GM18511 (cell line): Measurements from ENCODE around the gene COL11A1.
"Not testable (repeated sequence)": the region's sequence is repeated elsewhere in the genome, so short reads cannot be mapped to it uniquely, and the experiment has no call there.

ENCODE experiments used
- ATAC-seq: cut with Tn5 transposase; IDR thresholded peaks from one replicate; pipeline ENCODE4 v1.9.1; 2021; ENCODE audit warnings: mild to moderate bottlenecking, moderate library complexity; ENCODE audit not compliant: unreplicated experiment

Gene COL11A1

DNA sequence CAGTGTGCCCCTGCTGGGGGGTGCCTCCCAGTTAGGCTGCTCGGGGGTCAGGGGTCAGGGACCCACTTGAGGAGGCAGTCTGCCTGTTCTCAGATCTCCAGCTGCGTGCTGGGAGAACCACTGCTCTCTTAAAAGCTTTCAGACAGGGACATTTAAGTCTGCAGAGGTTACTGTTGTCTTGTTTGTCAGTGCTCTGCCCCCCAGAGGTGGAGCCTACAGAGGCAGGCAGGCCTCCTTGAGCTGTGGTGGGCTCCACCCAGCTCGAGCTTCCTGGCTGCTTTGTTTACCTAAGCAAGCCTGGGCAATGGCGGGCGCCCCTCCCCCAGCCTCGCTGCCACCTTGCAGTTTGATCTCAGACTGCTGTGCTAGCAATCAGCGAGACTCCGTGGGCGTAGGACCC, 175.0 kb downstream of the COL11A1 start:
- not testable (repeated sequence) for ATAC-seq

DNA sequence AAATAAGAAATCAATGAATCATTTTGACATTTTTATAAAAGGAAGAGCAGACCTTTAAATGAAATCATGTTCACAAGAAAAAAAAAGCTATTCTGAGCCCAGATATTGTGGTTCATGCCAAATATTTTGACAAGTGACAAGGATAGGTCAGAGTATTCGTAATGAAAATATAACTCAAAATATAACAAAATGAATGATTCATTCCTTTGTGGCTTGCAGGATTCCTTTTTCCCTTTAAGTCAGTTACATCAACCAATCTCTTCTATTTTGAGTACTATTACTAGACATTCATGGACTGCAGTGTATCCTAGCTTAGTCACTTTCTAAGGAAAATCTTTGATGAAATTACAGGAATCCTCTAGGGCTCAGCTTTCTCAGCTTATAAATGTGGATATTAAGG, 188.7 kb downstream of the COL11A1 start:
- no peak for ATAC-seq

DNA sequence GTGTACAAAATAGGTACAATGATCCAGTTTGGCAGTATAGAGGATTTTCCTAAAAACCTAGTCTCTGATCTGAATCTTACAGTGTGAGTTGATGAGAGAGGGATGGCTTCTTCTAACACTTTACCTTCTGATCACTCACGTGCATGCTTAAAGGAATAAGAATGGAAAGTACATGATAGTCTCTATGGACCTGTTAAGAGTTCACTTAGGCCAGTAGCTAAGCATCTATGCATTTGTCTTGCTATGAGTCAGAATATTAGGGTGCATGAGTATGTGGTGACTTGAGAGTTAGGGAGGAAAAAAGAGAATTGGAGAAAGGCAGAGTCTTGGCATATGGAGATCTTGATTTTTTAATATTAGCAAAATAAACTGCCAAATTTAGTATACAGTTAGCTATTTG, 206.3 kb downstream of the COL11A1 start:
- no peak for ATAC-seq

GRCh38 chr1:102899935-102900334, 208.4 kb downstream of the COL11A1 start:
- ATAC-seq, result no peak

DNA sequence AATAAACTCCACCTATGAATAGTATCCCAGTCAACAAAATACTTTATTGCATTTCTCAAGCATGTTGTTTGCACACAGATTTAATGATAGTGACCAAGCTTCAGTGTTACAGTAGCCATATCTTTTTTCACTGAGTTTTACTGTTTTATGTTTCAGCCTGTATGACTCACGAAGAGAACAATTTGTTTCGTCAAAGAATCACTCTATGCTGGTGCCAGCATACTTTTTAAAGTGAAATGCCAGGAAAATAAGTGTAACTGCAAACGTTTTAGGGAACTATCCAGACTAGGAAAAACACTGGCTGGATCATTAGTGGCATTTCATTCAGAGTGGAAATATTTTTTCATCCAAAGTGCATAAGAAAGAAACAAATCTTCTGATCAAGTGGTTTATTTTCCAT, 210.8 kb downstream of the COL11A1 start:
- ATAC-seq, result no peak

GRCh38 chr1:102896771-102897170, 211.6 kb downstream of the COL11A1 start:
- no peak for ATAC-seq

DNA sequence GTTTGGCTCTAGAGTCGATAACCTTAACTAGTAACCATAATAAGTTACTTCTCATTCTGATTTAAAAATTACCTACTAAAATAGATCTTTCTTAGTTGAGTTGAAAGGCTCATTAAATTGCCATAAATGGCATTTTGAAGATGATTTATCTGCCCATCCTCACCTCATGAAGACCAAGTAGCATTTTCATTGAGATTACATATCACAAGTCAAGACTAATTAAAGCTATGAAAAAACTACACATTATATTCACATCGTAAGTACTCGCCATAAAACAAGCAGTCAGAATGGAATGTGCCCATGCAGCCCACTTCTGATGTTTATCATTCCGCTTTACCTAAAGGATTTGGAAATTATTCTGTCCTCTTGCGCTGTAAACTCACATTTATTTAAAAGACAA, 212.0 kb downstream of the COL11A1 start:
- no peak for ATAC-seq

GRCh38 chr1:102891868-102892625, 216.3 kb downstream of the COL11A1 start:
- no peak for ATAC-seq

GRCh38 chr1:102886638-102887037, 221.7 kb downstream of the COL11A1 start:
- ATAC-seq, result no peak

DNA sequence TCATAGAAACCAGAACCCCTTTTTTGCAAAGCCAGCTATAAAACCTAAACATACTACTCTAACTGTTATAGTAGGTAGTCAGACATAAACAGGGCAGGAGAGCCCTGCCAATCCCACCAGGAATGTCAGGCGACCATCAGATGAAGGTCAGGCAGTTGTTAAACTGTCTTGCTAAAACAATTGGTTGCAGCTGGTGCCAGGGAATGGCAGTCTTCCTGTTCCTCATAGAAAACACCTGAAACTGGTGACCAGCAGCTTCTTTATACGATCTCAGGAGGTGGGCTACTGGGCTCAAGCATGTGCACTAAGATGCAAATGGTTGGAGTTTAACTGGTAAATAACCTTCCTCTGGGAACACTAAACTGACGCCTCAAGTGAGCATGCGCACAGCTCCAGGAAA, 224.1 kb downstream of the COL11A1 start:
- no peak for ATAC-seq

GRCh38 chr1:102879439-102879993, 228.8 kb downstream of the COL11A1 start:
- ATAC-seq, result no peak

DNA sequence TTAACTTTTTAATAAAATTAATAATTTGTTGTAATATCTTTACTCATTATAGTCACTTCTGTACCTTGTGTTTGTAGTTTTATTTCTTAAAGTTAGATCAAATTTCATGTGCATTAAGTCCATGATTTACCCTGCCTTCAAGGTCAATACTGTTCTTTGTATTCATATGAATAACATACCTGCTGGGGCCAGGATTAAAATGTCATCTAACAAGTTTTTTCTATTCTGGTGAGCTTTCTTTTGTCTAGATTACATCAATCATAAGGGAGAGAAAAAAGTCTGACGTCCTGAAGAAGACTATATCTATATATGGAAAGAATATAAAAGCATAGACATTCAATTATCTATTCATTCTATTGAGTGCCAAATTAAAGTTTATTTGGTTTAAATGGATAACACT, 232.6 kb downstream of the COL11A1 start:
- no peak for ATAC-seq

DNA sequence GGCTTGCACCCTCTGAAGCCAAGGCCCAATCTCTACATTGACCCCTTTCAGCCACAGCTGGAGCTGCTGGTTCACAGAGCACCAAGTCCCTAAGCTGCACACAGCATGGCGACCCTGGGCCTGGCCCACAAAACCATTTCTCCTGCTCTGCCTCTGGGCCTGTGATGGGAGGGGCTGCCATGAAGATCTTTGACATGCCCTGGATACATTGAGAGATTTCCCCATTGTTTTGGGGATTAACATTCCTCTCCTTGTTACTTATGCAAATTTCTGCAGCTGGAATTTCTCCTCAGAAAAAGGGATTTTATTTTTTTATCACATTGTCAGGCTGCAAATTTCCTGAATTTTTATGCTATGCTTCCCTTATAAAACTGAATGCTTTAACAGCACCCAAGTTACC, 235.8 kb downstream of the COL11A1 start:
- no peak for ATAC-seq

- ATAC-seq, result no peak
Measured at GRCh38 chr1:102872097-102872496, 236.2 kb downstream of the COL11A1 start.

GRCh38 chr1:102863704-102864103, 244.6 kb downstream of the COL11A1 start:
- ATAC-seq, result no peak

- no peak for ATAC-seq
Measured at GRCh38 chr1:102861247-102861646, 247.1 kb downstream of the COL11A1 start.

DNA sequence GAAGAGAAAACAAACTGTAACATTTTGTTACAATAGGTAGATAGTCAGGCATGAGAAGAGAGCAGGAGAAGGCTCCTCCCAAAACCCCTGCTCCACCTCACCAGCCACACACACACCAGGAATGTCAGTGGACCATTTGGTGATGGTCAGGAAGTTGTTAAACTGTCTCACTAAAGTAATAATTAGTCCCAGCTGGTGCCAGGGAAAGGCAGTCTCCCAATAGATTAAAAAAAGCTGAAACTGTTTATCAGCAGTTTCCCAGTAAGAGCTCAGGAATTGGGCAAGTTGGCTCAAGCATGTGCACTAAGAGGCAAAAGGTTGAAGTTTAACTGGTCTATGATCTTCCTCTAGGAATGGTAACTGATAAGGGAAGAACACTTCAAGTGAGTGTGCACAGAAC, 249.6 kb downstream of the COL11A1 start:
- no peak for ATAC-seq

GRCh38 chr1:102857251-102857650, 251.1 kb downstream of the COL11A1 start:
- ATAC-seq, result no peak

DNA sequence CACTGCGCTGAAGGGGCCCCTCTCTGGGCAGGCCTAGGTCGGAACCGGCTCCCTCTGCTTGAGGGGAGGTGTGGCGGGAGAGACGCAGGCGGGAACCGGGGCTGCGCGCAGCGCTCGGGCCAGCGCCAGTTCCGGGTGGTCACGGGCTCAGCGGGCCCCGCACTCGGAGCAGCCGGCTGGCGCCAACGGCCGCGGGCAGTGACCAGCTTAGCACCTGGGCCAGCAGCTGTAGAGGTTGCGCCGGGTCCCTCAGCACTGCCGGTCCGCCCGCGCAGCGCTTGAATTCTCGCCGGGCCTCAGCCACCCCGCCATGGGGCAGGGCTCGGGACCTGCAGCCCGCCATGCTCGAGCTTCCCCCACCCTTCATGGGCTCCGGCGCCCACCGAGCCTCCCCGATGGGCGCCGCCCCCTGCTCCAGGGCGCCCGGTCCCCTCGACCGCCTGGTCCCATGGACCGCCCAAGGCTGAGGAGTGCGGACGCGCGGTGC, 254.6 kb downstream of the COL11A1 start:
- no peak for ATAC-seq

- ATAC-seq, result no peak
Measured at GRCh38 chr1:102853136-102853535, 255.2 kb downstream of the COL11A1 start.

GRCh38 chr1:102852613-102853012, 255.7 kb downstream of the COL11A1 start:
- ATAC-seq, result no peak

GRCh38 chr1:102851616-102852015, 256.7 kb downstream of the COL11A1 start:
- ATAC-seq, result no peak

DNA sequence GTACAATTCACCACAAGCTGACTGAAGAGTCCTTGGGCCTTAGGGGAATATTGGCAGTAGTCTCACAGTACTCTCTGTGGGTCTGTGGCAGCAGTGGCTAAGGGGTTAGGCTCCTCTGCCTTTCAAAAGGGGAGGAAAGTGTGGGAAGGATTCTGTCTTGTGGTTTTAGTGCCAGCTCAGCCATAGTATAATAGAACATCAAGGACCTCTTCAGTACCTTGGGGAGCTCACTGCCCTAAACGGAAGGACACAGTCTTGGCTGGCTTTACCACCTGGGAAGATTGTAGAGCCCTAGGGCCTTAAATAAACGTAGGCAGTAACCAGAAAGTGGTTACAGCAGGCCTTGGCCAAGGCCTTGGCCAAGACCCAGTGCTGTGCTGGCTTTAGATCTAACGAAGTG, 265.7 kb downstream of the COL11A1 start:
- ATAC-seq, result no peak
